ENCODE data around the gene C14orf132.

The C14orf132 gene

DNA sequence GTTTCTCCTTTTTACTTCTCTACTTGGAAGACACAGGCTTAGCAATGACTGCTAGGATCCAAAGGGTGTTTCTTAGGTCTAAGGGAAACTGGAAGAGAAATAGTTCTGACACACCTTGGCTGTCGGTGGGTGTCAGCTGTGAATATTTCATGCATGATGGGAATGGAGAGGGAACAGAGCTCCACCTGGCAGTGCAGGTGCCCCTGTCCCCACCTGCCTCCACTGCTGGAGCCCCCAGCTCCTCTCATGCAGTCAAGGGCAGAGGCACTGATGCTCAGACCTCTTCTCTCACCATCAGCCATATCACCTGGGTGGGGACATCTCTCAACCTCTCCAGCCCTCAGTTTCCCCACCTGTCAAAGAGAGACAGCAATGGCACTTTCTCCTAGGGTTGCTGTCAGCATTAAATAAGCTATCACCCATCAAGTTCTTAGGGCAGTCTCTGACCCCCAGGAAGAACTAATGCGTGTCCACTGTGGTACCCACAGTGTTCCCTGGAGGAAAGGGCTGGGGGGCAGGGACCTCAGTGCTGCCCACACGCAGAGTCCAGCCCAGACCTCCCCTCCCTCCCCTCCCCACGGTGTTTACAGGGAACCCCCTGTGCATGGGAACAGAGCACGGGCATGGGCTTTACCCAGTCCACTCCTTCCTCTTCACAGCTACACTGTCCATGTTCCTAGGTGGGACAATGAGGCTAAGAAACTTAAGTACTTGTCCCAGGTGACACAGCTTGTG, 69.1 kb downstream of the C14orf132 start:
- Histone ChIP-seq H3K4me3 (no peak overlapping the region), H3K27ac (no peak overlapping the region)

DNA sequence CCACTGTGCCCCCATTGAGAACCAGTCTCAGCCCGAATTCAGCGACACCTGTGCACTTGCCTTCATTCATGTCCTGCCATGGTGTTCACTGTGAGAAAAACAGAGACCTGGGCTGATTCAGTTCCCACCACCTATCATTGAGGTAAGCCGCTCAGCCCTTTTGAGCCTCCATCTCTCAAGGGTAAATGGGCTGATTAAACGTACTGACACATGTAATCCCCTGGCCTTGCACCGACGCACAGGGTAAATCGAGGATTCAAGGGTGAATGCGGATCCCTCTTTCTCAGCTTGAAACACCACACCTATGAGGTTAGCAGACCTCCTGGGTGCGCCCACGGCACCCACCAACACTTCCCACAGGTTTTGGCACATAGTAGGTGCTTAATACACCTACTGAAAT, 69.7 kb downstream of the C14orf132 start:
- H3K27ac ChIP-seq, result no peak overlapping the region

DNA sequence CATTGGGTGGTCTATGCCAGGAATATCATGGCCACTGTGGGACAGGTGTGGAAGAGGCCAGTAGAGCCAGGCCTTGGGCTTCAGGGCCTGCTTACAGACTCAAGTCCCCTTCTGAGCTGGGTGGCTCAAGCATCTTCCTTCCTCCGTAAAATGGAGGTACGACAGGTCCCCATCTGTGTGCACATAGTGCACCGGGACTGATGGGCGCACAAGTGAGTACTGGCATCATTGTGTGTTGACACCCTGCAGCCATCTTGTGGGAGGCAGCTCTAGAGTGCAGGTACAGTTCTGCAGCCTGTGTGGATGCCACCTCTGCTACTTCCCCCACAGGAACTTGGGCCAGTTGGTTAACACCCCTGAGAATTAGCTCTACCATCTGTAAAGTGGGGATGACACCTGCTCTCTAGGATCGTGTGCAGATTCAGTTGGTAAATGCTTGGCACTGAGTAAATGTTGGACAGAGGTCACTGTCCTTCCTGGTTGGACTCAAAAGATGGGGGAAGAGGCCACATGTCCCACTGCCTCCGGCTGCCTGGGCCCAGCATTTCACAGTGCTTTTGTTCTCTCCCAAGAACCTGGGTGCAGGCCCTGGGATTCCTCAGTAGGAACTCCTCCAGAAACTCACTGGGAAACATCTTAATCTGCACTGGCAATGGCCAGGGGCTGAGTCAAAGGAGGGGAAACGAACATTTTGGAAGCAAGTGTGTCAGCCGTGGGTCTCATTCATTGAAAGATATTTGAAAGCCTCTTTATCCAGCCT, 70.6 kb downstream of the C14orf132 start:
- Histone ChIP-seq H3K4me3 (no peak overlapping the region), H3K27ac (no peak overlapping the region)

More for the DNA sequence above, 69.7 kb downstream of the C14orf132 start:
- H3K4me3 ChIP-seq, result no peak overlapping the region

DNA sequence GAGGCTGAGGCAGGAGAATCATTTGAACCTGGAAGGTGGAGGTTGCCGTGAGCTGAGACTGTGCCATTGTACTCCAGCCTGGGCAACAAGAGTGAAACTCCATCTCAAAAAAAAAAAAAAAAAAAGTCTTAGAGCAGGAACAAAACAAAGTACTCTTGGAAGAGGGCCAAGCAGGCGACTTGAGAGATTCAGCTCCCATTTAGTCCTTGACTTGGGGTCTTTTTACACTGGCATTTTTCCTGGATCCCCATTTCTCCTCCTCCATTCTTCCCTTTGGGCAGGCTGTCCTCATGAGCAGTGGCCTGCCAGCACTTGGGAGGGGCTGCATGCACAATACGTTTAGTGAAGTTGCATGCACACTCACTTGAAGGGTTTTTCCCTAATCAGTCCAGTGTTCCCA, 72.9 kb downstream of the C14orf132 start:
- no peak overlapping the region for H3K4me3 ChIP-seq
- no peak overlapping the region for H3K27ac ChIP-seq

DNA sequence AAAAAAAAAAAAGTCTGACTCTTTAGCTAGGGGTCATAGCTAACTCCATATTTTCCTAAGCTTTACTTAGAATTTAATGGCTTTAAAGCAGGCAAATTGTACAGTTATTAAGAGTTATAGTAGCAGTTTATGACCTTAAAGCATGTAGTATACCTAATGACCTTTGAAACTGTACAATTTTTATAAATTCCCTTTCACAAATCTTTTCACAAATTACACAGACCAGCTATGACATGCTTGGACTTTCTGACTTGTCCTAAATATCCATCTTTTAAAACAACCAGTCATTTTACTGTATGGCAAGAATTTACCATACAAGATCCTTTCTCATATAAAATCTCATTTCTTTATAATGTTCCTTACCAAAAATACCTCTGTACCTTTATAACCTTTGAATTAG, 74.8 kb downstream of the C14orf132 start:
- H3K27ac ChIP-seq, result no peak overlapping the region
- H3K4me3 ChIP-seq, result no peak overlapping the region

DNA sequence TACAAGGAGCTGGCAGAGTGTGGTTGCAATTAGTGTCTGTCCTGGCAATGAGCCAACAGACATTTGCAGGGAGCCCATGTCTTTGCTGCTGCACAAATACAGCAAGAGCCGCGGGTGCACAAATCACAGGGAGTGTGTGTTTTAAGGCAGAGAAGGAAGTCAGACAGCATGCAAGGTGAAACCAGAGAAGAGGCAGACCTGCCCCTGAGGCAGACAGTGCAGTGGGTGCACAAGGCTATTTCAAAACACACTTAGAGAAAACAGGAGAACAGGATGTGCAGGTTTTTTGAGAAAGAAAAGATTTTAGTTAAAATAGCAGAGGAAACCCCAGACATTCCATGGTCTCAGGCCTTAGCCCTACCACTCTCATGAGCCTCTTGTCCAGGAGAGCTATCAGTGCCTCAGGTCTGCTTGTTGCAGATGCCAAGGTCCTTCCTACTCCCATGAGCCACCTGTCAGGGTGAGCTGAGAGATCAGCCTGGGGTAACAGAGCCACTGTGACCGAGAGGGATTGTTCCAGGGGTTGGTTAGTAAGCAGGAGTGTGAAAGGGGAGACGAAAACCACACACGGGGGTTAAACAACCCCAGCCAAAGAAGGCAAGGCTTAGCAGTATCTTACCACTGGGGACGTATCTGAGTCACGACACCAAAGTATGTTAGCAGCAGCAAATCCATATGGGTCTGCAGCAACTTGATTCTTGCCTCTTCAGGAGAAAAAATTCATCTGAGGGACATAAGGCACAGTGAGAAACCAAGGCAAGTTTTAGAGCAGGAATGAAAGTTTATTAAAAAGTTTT, 78.1 kb downstream of the C14orf132 start:
- Histone ChIP-seq H3K27ac (peak overlapping the region in 1 of 21 experiments; percentile 16), H3K4me3 (no peak overlapping the region)

DNA sequence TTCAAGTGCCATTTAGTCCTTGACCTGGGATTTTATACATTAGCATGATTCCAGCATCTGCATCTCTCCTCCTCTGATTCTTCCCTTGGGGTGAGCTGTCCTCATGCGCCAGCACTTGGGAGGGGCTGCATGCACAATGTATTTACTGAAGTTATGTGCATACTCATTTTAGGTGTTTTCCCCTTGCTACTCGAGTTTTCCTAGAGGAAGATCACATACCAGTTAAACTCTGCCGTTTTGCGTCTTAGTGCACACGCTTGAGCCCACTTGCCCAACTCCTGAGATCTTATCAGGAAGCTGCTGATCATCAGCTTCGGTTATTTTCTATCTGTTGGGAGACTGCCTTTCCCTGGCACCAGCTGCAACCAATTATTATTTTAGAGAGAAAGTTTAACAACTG, 78.8 kb downstream of the C14orf132 start:
- Histone ChIP-seq H3K4me3 (no peak overlapping the region), H3K27ac (no peak overlapping the region)

DNA sequence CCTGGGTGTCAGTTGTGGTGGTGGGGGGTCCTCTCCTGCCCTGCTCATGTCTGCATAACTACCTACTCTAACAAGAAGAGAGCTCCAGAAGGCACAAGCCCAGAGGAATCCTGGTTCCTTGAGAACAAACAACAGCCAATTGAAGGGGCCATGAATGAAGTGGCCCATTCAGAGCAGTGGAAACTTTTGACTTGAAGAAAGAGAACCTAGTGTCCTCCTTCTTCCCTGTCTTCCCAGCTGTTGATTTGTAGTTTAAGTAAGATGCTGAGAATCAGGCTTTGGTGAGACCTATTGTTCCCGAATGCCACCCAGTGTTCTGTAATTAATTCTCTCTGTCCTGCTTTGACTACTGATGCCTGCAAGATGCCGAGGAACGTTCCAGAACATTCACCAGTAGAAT, 79.2 kb downstream of the C14orf132 start:
- no peak overlapping the region for H3K4me3 ChIP-seq

DNA sequence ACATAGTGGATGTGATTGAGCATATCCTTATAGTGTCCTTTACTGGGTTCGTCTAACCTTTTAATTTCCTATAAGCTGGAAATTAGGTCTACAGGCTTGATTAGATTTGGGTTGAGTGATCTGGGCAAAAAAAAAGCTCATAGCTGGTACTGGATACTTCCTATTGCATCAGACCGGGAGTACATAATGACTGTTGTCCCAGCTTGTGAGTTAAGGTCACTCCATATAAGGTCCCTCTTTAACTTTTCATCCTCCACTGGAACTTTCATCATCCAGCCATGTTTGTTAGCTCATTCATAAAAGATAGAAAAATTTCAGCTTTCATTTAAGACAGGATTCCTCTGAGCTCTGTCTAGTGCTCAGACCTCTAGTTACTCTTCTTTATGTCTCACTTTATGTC, 80.8 kb downstream of the C14orf132 start:
- Histone ChIP-seq H3K27ac (no peak overlapping the region), H3K4me3 (no peak overlapping the region)

More for the DNA sequence above, 79.2 kb downstream of the C14orf132 start:
- no peak overlapping the region for H3K27ac ChIP-seq

DNA sequence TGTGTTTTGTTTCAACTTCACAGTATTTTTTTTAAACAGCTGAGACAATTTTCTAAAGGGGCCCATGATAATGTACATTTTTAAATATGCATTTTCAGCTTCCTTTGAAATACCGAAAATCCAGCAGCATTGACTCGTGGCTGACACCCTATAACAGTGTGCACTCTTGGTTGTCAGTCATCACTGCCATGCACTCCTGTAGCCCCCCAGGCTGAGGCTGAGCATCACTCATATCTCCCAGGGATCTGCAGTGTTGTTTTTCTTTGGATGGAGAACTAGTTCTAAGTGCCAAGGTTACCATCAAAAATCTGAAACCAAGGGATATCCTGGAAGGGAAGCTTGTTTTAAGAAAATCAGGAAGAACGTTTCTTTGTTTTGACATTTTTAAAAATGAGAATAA, 81.2 kb downstream of the C14orf132 start:
- Histone ChIP-seq H3K27ac (peak overlapping the region in 1 of 21 experiments; percentile 26), H3K4me3 (no peak overlapping the region)

DNA sequence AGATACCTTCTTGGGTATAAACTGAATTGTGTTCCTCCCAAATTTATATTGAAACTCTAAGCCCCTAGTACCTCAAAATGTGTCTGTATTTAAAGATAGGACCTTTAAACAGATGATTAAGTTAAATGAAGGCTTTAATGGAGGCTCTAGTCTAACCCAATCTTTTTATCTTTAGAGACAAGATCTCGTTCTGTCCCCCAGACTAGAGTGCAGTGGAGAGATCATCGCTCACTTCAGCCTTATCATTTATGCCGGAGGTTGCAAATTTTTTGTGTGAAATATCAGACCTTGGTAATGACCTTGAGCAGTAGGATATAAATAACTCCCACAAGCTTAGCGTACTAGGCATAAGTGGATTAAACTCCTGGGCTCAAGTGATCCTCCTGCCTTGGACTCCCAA, 81.8 kb downstream of the C14orf132 start:
- Histone ChIP-seq H3K27ac (peak overlapping the region in 1 of 21 experiments; percentile 26), H3K4me3 (no peak overlapping the region)

DNA sequence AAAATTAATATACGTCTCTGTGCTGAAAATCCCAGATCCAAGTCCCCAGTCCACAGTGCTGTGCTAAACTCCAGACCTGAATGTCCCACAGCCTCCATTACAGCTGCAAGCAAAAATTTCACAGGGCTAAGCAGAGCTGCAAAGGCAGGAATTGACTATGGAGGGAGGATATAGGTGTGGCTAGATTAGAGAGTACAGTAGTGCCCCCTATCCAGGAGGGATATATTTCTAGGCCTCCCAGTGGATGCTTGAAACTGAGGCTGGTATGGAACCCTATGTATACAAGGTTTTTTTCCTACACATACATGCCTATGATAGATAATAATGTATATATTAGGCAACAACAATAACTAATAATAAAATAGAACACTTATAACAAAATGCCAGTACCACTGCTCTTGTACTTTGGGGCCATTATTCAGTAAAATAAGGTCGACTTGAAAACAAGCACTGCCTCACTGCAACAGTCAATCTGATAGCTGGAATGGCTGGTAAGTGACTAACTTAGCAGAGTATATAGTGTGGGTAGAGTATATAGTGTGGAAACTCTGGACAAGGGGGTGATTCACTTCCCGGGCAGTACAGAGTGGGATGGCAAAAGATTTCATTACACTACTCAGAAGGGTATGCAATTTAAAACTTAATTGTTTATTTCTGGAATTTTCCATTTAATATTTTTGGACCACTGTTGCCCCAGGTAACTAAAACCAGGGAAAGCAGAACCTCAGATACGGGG, 82.7 kb downstream of the C14orf132 start:
- H3K4me3 ChIP-seq, result no peak overlapping the region
- peak overlapping the region in 1 of 21 experiments; percentile 26 for H3K27ac ChIP-seq

DNA sequence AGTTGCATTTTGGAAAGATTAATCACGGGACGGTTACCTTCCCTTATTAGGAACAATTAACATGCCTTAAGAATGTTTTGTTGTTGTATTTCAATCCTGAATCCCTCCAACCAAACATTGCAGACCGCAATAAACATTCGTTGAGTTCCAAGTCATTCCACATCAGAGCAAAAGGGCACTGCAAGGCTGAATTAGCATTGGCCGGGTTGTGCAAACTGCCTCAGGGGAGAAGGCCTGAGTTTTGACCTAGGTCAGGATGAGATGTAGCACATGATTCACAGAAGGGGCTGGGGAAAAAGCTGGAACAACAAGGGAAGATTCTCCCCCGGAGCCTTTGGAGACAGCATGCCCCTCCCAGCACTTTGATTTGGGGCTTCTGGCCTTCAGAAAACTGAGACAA, 83.3 kb downstream of the C14orf132 start:
- no peak overlapping the region for H3K4me3 ChIP-seq
- no peak overlapping the region for H3K27ac ChIP-seq

DNA sequence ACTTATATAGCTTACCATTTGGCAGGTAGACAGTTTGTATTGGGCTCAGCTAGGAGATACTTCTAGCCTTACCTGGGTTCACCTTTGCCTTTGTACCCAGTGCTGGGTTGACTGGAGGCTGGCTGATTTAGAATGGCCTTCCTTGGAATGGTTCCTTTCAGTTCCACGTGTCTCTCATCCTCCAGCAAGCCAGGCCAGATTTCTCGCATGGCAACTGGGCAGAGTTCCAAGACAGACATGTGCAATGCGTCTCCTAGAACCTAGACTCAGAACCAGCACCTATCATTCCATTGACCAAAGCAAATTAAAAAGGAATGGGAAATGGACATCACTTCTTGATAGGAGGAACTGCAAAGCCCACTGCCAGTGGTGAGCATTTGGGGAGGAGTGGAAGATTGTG, 86.4 kb downstream of the C14orf132 start:
- no peak overlapping the region for H3K4me3 ChIP-seq
- H3K27ac ChIP-seq, result peak overlapping the region in 2 of 21 experiments; percentile 14 to 38

DNA sequence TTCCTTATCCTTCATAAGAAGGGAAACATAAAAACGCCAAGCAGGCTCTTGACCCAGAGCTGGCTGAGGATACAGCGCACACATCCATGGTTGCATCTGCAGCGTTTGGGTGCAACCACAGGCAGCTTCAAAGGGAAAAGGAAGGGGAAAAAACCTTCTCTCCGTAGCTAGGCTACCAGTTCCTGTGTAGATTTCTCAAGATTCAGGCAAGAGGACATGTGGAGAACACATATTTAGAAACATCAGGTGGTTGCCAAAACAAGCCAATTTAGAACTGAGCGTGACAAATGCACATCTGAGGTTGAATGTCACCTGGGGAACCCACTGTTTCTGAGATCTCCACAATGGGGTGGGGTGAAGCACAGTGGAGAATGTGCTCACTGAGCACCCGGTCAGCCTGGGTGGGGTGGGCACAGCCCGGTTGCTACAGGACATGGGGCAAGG, 87.2 kb downstream of the C14orf132 start:
- H3K27ac ChIP-seq, result peak overlapping the region in 4 of 21 experiments; percentile 7 to 69 (median 30)

DNA sequence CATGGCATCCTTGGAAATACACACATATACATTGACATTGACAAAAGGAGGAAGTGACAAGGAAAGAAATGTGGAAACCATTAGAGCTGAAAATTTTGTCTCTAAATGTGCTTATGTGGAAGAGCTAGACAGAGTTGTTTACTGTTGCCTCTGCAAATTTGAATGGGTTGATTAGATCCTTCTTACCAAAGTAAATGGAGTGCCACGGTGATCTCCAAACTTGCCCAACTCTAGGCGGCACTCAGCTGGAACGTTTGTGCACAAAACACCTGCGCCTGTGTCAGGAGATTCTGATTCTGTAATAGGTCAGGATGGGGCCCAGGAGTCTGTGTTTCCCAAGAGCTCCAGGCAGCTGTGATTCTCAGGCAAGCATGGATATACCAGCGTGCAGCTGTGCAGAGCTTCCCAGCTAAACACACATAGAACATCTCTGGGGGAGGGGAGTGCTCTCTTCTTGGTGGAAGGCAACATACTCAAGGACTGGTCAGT, 87.7 kb downstream of the C14orf132 start:
- H3K27ac ChIP-seq, result peak overlapping the region in 5 of 21 experiments; percentile 7 to 69 (median 17)
- H3K4me3 ChIP-seq, result no peak overlapping the region

More for the DNA sequence above, 87.2 kb downstream of the C14orf132 start:
- no peak overlapping the region for H3K4me3 ChIP-seq

DNA sequence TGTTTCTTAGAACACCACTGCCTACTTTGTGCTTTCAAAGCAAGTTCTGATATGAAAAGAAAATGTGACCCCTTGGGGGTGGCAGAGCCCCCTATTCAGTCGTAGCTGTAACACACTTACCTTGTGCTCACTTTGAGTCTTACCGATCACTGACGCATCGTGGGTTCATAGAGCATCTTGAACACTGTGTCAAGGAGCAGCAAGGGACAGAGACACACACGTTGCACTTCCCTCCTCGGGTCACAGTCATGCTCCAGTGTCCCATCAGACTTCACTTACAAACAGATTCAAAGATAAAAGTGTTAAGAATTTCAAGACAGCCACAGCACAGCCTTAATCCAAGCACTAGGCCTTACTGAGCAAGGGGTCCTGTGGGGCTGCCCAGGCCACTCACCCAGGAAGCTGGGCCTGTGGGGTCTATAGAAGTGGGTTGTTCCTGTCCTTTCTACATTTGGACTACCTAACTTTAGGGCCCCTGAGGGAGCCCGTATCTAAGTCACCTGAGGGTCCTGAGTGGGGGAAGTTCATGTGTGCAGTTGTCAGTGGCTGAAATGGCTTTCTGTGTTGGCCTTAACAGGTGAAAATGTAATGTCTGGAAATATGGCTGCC, 90.1 kb downstream of the C14orf132 start:
- no peak overlapping the region for H3K27ac ChIP-seq
- no peak overlapping the region for H3K4me3 ChIP-seq

DNA sequence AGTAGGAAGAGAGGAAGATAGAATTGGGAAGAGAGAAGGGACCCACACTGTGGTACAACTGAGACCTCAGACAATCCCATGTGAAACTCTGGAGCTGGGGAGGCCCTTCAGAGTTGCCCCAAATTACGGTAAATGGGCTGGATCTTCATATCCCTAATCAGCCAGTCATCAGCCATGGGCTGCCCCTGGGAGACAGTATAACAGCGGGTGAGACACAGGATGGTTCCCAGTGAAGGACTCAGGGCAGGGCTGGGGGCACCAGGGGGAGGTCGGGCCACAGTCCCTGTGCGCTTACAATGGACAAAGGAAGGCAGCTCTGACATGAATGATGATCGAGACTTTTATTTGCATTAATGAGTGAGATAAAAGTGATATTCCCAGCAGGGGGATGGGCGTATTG, 91.2 kb downstream of the C14orf132 start:
- H3K27ac ChIP-seq, result no peak overlapping the region

DNA sequence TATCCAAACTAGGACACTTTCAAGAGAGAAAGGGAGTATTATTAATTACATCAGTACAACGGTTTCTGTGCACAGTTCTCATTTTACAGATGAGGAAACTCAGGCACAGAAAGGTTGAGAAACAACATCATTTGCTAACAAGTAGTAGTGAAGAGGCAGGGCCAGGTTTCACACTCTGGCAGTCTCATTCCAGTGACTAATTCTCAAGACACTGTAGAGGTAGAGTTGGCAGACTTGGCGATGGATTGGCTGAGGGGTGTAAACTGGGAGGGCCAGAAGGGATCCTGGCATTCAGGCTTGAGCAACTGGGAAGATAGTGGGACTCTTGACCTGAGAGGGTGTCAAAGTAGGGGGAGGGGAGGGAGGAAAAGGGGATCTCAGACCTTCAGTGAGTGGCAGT, 91.7 kb downstream of the C14orf132 start:
- Histone ChIP-seq H3K27ac (no peak overlapping the region), H3K4me3 (no peak overlapping the region)

More for the DNA sequence above, 91.2 kb downstream of the C14orf132 start:
- no peak overlapping the region for H3K4me3 ChIP-seq
